Right renal cortex interstitium (tissue), 3 donors: ENCODE measurements around the gene SAMM50. TPM values are rescaled to one million over a fixed set of nuclear protein-coding genes. Genes with fewer than 3 reads are reported as not detected.
"Not testable (repeated sequence)": the region's sequence is repeated elsewhere in the genome, so short reads cannot be mapped to it uniquely, and the experiment has no call there.

Experiments used
- DNase-seq, 3 donors: peaks; one replicate each; pipeline ENCODE4 v3.0.0-alpha.2; 2013; ENCODE audit warnings: low read depth in 3 of 3, low spot score in 2 of 3
- polyA plus RNA-seq, 3 donors: library from polyadenylated mRNA; unstranded; fragments of 120-200 nt; gene quantifications; one replicate each; pipeline ENCODE4 v1.2.1, GENCODE V29; 2013; ENCODE audit not compliant: insufficient read length in 3 of 3

Gene SAMM50
- polyA plus RNA-seq, 3 donors, result 63.8 to 69.4 (median 65.0) TPM

DNA sequence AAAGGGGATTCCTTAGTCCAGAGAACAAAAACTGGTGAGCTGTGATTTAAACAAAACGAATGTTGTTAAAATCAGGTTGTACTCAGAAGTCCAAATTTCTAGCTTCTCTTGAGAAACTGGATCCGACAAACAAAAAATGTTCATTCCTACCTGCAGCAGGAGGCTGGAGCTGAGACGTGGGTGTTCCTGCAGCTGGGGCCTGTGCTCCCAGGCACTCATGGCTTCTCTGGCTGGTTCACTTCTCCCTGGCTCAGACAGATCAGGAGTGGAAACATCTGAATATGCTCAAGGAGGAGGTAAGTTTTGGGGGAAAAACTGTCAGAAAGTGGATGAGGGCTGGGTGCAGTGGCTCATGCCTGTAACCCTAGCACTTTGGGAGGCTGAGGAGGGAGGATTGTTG lies 44.1 kb downstream of the SAMM50 start:
- DNase-seq, result no peak

DNA sequence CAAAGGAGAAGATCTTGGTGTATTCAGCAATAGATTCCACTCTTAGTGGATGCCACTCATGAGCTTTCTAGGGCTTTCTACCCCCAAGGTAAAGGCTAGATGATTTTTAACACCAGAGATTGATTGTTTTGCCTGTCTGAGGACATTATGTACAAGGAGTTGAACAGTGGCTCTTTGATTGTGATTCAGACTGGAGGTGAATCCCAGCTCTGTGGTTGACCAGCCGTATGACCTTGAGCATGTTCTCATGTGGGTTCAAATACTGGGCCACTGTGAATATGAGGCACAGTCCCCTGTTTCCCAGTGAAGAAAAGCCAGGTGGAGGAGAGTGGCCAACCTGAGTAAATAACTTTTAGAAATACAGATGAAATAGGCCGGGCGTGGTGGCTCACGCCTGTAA lies 44.9 kb downstream of the SAMM50 start:
- no peak for DNase-seq

DNA sequence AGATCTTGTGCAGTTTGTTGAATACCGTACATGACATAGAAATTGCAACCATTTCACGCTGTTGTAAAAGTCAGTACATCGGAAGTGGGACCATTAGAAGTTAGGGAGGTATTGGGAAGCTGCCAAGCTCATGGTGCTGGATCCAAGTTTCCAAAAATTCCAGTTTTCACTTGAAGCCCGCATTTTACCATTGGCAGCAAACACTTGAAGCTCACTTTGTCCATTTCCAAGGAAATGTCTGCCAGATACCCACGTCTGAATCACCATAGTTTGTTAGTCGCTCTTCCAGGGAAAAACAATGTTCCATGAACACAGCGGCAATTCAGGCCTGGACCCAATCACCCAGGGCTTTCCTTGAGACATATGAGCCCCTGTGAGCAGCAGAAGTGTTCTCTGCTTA lies 46.3 kb downstream of the SAMM50 start:
- no peak for DNase-seq

DNA sequence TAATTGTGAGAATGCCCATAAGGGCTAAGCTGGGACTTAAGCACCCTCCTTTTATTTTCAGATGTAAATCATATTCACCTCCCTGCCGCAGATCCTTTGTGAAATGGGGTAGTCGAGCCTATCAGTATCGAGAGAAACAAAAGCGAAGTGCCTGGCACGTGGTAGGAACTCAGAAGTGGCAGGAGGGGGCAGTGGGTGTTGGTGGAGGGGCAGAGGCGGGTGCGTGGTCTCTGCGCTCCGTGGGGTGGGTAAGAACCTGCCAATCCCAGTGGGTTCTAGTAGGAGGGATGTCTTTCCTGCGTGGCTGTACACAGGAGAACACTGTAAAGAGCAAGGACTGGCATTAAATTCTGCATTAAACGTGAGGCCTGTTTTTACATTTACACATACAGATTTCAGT lies 47.1 kb downstream of the SAMM50 start:
- no peak for DNase-seq

DNA sequence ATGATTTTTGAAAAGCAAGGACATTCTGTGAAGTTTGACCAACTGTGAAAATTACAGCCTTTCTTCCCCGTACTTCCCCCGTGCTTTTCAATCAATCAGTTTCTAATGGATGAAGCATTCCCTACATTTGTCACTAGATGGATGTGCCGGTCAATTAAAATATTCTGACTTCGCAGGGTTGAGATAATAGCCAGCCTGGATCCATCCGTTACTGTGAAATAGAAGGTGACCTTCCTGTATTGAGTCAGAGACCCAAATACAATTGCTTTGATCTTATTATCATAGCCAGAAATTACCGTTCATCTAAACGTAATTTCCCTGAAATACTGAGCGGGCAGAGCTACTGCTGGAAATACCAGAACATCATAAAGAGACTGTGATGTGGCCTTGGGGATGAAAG lies 47.8 kb downstream of the SAMM50 start:
- no peak for DNase-seq

DNA sequence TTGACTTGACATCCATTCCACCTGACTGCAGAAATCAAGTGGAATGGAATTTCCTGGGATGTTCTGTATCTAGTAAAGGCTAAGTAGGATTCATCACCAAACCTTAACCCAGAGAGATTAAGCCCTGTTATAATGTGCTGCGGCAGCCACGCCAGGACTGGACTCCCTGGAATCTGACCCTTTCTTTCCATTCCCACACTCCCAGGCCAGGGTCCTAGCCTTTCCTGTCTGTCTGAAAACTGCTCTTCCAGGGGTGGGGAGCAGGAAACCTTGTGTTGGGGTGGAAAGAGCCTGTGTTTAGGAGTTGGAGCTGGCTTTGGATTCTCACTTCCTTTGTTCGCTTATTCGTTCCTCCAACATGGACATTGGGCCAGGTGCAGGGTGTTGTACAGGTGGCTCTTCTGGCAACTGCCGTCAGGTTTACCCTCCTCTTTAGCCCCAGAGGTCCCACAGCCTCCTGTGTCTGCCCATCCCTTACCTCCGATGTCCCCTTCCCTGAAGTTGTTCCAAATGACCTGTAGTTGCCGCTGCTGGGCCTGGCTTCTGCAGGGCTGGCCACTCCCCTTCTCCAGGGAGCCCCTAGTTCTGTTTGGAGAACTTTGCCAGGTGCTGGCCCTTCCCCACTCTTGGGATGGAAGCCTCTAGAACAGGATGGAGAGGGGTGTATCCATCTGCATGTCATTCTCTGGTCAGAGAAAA lies 48.3 kb downstream of the SAMM50 start:
- DNase-seq, result no peak

DNA sequence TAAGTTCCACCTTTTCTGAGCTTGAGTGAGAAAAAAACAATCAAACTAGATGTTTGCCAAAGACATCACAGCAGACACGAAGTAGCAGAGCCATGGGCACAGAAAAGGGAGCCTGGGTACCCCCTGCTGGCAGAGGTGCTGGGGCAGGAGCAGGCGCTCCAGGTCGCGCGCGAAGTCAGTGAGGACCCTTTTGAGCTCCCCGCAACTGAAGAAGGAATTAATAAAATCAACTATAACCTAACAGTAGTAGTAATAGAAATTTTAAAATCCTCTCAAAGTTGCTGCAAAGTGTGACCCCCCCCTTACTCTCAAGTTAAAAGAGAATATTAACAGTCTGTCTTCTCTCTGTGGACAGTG lies 48.8 kb downstream of the SAMM50 start:
- DNase-seq, result no peak

DNA sequence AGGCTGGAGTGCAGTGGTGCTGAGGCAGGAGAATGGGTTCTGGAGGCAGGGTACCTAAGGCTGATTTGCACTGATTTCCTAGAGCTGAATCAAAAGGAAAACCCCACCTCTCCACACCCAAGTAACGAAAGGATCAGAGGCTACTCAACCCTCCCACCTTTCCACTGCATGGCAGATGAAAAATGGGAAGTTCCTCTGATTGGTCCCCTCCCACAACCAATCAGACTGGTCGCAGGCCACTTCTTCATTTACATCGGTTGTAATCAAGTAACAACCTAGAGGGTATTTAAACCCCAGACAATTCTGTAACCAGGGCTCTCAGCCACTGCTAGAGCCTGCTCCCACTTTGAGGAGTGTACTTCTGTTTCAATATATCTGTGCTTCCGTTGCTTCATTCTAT lies 50.3 kb downstream of the SAMM50 start:
- no peak for DNase-seq

DNA sequence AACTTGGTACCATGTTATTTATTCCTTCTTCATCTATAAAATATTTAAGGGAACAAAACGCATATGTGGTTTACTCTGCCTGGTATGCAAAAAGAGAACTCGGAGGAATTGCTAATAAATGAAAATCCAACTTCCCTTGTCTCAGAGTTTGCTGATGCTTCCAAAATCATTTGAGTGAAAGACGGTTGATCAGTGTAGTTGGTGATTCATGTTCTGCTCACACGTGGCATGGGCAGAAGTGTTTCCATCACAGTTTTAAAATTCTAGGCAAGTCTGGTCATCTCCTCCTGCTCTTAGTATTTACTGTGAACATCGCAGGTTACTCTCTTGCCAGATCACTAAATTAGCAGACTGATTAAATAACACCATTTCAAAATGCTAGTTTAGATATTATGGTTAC lies 56.9 kb downstream of the SAMM50 start:
- DNase-seq, result no peak

DNA sequence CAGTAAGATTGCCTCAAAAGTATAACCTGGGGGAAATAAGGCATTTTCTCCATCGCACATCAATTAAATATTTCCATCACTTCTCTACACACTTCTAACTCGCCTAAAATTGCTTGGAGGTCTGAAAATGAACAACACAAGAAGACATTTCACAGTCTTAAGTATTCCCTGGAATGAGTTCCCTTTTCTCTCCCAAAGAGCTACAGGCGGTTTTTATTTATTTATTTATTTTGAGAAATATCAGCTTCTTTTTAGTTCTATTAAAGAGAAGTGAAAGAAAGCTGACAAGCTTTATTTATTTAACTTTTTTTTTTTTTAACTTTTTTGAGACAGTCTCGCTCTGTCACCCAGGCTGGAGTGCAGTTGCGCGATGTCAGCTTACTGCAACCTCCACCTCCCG lies 57.3 kb downstream of the SAMM50 start:
- no peak for DNase-seq

DNA sequence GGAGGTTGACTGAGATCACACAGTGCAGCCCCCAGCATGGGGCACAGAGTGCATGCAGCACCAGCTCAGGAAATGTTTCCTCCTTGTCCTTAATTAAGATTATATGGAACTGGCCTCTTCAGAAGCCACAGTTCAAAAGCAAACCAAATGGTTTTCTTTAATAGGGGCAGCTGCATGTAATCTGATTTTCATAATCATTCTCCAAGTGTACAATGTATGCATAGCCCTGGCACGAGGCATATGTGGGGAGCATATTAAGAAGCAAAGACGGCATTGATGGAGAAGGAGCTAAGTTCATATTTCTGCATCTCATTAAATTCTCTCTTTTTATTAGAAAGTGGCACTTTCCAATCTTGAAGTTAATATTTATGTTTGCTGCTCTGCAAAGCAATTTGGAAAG lies 59.0 kb downstream of the SAMM50 start:
- no peak for DNase-seq

DNA sequence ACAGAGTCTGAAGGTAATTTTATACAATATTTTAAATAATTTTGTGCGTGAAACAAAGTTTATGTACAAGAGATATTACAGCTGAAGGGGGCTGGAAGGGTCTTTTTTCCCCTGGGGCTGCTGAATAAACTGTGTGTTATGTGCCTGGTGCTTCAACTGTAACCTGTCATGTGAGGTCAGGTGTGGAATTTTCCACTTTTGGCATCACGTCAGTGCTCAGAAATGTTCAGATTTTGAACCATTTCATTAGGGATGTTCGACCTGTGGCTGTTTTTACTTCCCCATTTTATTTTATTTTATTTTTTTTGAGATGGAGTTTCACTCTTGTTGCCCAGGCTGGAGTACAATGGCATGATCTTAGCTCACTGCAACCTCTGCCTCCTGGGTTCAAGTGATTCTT lies 61.3 kb downstream of the SAMM50 start:
- DNase-seq, result not testable (repeated sequence)

DNA sequence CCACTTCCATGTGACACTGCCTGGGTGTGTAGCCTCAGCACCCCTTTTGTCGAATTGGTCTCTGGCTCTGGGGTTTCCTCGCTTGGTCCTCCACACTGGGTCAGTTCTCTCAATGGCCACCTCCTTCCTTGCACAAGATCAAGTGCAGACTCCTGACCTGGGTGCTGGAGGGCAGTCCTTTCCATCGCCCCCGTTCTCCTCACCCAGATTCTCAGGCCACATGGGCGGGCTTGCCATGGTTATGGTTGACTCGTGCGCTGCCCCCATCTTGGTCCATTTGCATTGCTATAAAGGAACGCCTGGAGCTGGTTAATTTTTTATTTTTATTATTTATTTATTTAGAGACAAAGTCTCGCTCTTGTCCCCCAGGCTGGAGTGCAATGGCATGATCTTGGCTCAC lies 63.4 kb downstream of the SAMM50 start:
- no peak for DNase-seq

DNA sequence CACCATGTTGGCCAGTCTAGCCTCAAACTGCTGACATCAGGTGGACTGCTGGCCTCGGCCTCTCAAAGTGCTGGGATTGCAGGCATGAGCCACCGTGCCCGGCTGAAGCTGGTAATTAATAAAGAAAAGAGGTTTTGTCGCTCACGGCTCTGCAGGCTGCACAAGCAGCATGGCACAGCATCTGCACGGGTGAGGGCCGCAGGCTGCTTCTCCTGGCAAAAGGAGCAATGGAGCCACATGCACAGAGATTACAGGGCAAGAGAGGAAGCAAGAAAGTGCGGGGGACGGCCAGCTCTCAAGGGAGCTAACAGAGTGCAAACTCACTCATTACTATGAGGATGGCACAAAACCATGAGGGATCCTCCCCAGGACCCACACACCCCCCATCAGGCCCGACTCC lies 64.2 kb downstream of the SAMM50 start:
- no peak for DNase-seq

DNA sequence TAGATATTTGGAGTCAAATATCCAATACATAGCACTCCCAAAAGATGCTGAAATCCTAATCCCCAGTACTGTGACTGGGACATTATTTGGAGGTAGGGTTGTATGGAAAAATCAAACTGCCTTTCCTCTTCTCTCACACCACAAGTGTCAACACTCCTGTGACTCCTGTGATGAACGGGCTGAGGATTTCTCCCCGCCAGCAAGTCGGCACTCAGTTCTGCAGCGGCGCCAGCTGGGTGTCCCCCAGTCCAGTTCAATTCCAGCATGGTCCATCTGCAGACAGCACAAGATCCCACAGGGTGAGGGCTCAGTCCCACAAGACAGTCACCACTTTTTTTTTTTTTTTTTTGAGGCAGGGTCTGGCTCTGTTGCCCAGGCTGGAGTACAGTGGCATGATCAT lies 64.6 kb downstream of the SAMM50 start:
- no peak for DNase-seq

DNA sequence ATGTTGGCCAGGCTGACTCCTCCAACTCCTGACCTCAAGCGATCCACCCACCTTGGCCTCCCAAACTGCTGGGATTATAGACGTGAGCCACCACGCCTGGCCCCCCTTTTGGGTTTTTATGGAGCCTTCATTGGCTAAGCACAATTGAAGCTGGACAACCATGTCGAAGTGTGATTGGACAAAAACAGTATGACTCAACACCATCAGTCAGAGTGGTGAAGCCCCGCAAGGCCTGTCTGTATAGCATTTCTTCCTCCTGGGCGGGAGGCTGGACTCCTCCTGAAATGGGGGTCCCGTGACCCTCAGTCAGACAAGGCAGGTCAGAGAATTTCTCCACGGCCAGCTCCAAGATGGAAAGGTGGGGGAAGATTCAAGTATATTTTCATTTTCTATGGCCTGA lies 65.7 kb downstream of the SAMM50 start:
- no peak for DNase-seq

DNA sequence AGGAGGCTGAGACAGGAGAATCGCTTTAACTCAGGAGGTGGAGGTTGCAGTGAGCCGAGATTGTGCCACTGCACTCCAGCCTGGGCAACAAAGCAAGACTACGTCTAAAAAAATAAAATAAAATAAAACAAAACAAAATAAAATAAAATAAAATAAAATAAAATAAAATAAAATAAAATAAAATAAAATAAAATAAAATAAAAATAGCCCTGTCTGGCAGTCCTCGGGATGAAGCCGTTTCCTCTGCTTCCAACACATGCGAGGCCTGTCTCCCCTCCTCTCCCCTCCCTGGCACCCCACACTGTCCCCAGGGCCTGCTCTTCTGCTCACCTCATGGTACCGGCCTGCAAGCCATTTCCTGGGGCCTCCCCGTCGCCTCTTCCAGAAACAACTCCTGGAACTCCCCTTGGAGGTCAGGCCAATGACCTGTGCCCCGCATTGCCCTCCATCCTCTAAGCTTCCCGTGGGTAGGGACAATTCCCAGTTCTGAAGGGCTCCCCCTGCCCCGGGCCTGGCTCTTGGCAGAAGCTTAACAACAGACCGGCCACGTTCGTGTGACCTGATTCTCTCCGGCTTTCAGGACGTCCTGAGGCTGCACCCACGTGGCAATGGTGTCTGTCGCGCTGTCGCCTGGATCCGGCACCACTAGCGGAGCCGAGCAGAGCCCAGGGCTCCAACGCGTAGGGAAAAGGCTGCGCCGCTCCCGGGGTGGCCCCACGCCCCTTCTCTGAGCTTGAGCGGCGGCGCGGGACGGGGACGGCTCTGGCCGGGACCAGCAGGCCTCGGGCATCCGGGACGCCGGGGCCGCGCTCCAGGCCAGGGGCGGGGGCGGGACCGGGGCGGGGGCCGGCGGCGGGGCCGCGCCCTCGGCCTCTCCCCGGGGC lies 68.4 kb downstream of the SAMM50 start:
- no peak for DNase-seq

DNA sequence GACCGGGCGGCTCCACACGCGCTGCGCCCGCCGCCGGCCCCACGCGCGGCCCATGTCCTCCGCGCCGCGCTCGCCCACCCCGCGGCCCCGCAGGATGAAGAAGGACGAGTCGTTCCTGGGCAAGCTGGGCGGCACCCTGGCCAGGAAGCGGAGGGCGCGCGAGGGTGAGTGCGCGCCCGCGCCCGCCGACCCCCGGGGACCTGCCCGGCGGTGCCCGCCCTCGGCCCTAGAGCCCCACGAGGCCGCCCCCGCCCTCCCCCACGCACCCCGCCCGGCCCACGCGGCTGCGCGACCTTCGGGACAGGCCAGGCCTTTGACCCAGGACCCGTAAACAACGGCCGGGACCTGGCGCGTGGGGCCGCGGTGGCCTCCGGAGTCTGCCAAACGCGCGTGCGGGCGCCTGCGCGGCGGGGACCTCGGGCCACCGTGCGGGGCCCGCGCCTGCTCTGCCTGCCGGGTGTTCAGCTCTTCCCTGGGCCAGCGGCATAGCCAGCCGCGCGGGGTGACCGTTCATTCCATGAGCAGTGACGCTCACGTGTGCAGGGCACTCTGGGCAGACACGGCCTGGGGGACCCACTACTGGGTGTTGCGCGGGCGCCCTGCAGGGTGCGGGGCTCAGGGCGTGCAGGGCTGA lies 69.2 kb downstream of the SAMM50 start, which contains the start of gene PARVB:
PARVB (plus strand) TSS at position 15 of the 634 bp plus-strand sequence; CDS start at position 53, 38 bp downstream.
- DNase-seq, result no peak

DNA sequence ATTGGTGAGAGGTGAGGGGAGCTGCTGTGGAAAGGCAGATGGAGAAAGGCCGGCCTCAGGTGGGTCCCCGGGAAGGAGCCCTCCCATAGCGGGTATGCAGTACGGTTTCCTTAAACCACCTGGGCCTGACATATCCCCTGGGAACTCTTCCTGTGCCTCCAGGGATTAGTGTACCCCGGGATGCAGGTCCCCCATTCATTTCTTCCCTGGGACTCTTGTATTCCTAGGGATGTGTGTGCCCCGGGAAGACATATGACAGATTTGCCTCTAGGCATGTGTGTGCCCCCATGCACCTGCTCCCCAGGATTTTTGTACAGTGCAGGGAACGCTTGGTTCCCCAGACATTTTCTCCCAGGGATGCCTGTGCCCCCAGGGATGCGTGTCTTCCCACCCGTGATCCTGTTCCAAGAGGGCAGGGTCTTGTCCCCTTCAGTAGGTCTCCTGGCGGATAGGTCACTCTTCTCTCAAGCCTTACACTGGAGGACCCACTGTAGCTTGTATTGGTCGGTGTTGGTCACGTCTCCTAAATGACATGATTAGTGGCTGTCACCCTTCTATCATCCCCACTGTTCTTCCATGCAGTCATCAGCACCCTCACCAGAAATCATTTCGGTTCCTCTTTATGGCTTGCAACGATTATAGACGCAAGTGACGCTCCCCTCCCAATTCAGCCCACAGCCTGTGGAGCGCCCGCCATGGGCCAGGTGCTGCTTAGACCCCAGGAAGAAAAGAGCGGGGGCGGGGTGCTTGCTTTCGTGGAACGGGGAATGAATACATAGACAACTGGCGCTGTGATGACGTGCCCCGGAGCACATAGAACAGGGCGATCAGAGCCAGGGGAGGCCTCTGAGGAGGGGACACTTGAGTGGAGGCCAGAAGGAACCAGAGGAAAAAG lies 70.2 kb downstream of the SAMM50 start:
- no peak for DNase-seq

DNA sequence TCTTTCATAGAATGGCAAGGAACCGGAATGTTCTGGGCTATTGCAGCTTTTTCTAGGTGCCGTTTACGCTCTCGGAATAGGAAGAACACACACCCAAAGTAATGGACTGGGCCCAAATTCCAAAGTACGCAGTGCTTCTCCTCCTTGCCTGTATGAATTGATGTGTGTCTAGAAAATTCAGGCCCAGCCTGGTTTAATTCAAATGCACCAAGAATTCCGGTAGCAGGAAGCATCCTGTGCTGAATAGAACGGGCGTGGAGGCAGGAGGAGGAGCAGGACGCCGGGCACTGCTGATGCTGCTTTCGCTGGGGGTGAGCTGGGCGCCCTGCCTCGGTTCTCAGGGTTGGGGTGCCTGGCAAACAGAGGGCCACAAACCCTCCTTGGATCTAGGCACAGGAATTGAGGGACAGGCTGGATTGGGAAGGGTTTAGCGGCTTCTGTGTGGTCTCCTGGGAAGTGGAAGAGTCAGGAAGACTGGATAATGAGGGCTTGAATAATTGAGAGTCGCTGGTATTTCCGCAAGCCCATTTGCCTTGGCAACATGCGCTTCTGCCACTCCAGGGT lies 70.9 kb downstream of the SAMM50 start:
- DNase-seq, result no peak
